Measurements from ENCODE around the gene RTL10. TPM values are rescaled to one million over a fixed set of nuclear protein-coding genes. Genes with fewer than 3 reads are reported as not detected.

RTL10 gene
- total RNA-seq, 1 donor from 2014 or later: 20.3 TPM

GRCh38 chr22:19876314-19876940, 21.8 kb upstream of the RTL10 start:
- Mint-ChIP-seq H3K4me1 (ENCODE audit: unreplicated experiment) (peaks cover 10% of the 10 kb centered on the region), H3K9me3 (ENCODE audit: unreplicated experiment) (no peaks in the 10 kb centered on the region), H3K4me3 (ENCODE audit: unreplicated experiment) (no peak overlapping the region), H3K27me3 (ENCODE audit: unreplicated experiment) (peaks cover 12% of the 10 kb centered on the region), H3K27ac (ENCODE audit: unreplicated experiment) (no peak overlapping the region), H3K36me3 (ENCODE audit: low read depth, unreplicated experiment) (no peaks in the 10 kb centered on the region)
- DNase-seq (ENCODE audit: low spot score): no peak
- TF ChIP-seq CTCF (IDR thresholded peaks at IDR 0.05; ENCODE audit: unreplicated experiment): no peak

- TF ChIP-seq CTCF (IDR thresholded peaks at IDR 0.05; ENCODE audit: unreplicated experiment): no peak
Measured at GRCh38 chr22:19875531-19876313, 21.0 kb upstream of the RTL10 start.

GRCh38 chr22:19875061-19875530, 20.4 kb upstream of the RTL10 start:
- TF ChIP-seq CTCF (IDR thresholded peaks at IDR 0.05; ENCODE audit: unreplicated experiment): no peak
- no peak for DNase-seq (ENCODE audit: low spot score)
- Mint-ChIP-seq H3K4me1 (ENCODE audit: unreplicated experiment) (peaks cover 1% of the 10 kb centered on the region), H3K4me3 (ENCODE audit: unreplicated experiment) (no peak overlapping the region), H3K9me3 (ENCODE audit: unreplicated experiment) (no peaks in the 10 kb centered on the region), H3K36me3 (ENCODE audit: low read depth, unreplicated experiment) (no peaks in the 10 kb centered on the region), H3K27ac (ENCODE audit: unreplicated experiment) (no peak overlapping the region), H3K27me3 (ENCODE audit: unreplicated experiment) (peaks cover 5% of the 10 kb centered on the region)

More at GRCh38 chr22:19875531-19876313, 21.0 kb upstream of the RTL10 start:
- H3K27me3 Mint-ChIP-seq (ENCODE audit: unreplicated experiment): peaks cover 6% of the 10 kb centered on the region
- H3K27ac Mint-ChIP-seq (ENCODE audit: unreplicated experiment): no peak overlapping the region
- H3K4me1 Mint-ChIP-seq (ENCODE audit: unreplicated experiment): peaks cover 5% of the 10 kb centered on the region
- H3K4me3 Mint-ChIP-seq (ENCODE audit: unreplicated experiment): no peak overlapping the region
- DNase-seq (ENCODE audit: low spot score): no peak
- no peaks in the 10 kb centered on the region for H3K9me3 Mint-ChIP-seq (ENCODE audit: unreplicated experiment)
- no peaks in the 10 kb centered on the region for H3K36me3 Mint-ChIP-seq (ENCODE audit: low read depth, unreplicated experiment)

GRCh38 chr22:19874307-19875060, 19.8 kb upstream of the RTL10 start:
- no peak for TF ChIP-seq CTCF (IDR thresholded peaks at IDR 0.05; ENCODE audit: unreplicated experiment)
- Mint-ChIP-seq H3K4me1 (ENCODE audit: unreplicated experiment) (no peaks in the 10 kb centered on the region), H3K9me3 (ENCODE audit: unreplicated experiment) (no peaks in the 10 kb centered on the region), H3K27me3 (ENCODE audit: unreplicated experiment) (peaks cover 5% of the 10 kb centered on the region), H3K36me3 (ENCODE audit: low read depth, unreplicated experiment) (no peaks in the 10 kb centered on the region), H3K27ac (ENCODE audit: unreplicated experiment) (no peak overlapping the region), H3K4me3 (ENCODE audit: unreplicated experiment) (no peak overlapping the region)
- no peak for DNase-seq (ENCODE audit: low spot score)

All from endothelial cell (in vitro differentiated cells).